Mesothelial cell of epicardium (in vitro differentiated cells): Measurements from ENCODE around the gene ZNF609. TPM values are rescaled to one million over a fixed set of nuclear protein-coding genes. Genes with fewer than 3 reads are reported as not detected.

Source experiments
- DNase-seq, 2 experiments: peaks; one replicate each; pipeline ENCODE4 v3.0.0; 2021; ENCODE audit warnings: low spot score in 2 of 2; ENCODE audit not compliant: unreplicated experiment in 2 of 2
- H3K27ac Mint-ChIP-seq: 2 replicates; pipeline ENCODE4 v1.8.0; 2021; ENCODE audit warnings: mixed read lengths
- H3K27me3 Mint-ChIP-seq: 2 replicates; pipeline ENCODE4 v1.8.0; 2021; ENCODE audit warnings: low read depth, mixed read lengths
- H3K36me3 Mint-ChIP-seq: 2 replicates; pipeline ENCODE4 v1.8.0; 2021; ENCODE audit warnings: mixed read lengths
- H3K4me1 Mint-ChIP-seq: 2 replicates; pipeline ENCODE4 v1.8.0; 2021; ENCODE audit warnings: mixed read lengths
- H3K4me3 Mint-ChIP-seq: 2 replicates; pipeline ENCODE4 v1.8.0; 2021; ENCODE audit warnings: mild to moderate bottlenecking, moderate library complexity, mixed read lengths
- H3K9me3 Mint-ChIP-seq: 2 replicates; pipeline ENCODE4 v1.8.0; 2021; ENCODE audit warnings: mixed read lengths
- total RNA-seq: library from RNA; stranded (reverse); gene quantifications from 3 replicates; pipeline ENCODE4 v1.2.1, GENCODE V29; 2021
- TF ChIP-seq, protein P1 (sequence below): fragments of 200-600 bp; sonication (generic); IDR thresholded peaks from one replicate; pipeline ENCODE4 v1.5.0; 2021; ENCODE audit warnings: antibody characterized with exemption; ENCODE audit not compliant: unreplicated experiment

Gene ZNF609
- total RNA-seq, 1 donor from 2014 or later, result 76.0 TPM

DNA sequence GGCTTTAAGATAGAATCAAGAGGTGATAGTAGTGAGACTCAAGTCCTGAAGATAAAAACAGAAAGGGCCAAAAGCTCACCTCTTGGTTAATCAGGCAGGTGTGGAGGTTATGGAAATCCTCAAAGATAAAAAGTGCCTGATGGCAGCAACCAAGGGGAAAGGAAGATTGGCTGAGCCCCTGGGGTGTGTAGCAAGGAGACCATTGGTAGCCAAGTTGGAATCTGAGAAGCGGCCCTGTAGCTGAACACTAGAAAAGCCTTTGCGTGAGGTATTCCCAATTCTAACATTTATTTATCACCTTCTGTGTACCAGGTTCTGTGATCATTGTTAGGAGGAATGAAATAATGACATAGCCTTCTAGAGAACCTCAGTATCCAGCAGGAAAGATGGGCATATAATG is 98.9 kb downstream of the ZNF609 start:
- H3K9me3 Mint-ChIP-seq, result no peaks in the 10 kb centered on the region
- peak overlapping the region; percentile 23 for H3K27ac Mint-ChIP-seq
- TF ChIP-seq, protein P1, sequence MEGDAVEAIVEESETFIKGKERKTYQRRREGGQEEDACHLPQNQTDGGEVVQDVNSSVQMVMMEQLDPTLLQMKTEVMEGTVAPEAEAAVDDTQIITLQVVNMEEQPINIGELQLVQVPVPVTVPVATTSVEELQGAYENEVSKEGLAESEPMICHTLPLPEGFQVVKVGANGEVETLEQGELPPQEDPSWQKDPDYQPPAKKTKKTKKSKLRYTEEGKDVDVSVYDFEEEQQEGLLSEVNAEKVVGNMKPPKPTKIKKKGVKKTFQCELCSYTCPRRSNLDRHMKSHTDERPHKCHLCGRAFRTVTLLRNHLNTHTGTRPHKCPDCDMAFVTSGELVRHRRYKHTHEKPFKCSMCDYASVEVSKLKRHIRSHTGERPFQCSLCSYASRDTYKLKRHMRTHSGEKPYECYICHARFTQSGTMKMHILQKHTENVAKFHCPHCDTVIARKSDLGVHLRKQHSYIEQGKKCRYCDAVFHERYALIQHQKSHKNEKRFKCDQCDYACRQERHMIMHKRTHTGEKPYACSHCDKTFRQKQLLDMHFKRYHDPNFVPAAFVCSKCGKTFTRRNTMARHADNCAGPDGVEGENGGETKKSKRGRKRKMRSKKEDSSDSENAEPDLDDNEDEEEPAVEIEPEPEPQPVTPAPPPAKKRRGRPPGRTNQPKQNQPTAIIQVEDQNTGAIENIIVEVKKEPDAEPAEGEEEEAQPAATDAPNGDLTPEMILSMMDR, result no peak
- no peak for DNase-seq
- peaks cover 31% of the 10 kb centered on the region for H3K4me1 Mint-ChIP-seq
- H3K27me3 Mint-ChIP-seq, result no peaks in the 10 kb centered on the region
- no peak overlapping the region for H3K4me3 Mint-ChIP-seq
- peaks cover 5% of the 10 kb centered on the region for H3K36me3 Mint-ChIP-seq

DNA sequence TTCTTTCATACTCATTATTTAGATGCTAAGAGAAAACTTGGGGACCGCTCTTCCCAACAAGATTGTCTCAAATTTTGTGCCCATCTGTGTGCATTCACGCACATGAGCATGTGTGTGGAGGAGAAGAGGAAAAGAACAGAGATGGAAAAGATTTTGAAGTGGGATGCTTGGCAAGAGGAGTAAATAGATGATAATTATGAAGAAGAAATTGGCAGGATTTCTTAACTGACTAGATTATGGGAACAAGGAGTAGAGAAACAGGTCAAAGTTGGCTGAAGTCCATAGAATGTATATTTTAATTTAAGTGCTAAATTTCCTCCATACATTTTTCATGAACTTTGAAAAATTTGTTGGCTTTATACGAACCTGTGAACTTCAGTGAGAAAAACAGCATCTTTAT is 100.1 kb downstream of the ZNF609 start:
- H3K27ac Mint-ChIP-seq, result peak overlapping the region; percentile 7

DNA sequence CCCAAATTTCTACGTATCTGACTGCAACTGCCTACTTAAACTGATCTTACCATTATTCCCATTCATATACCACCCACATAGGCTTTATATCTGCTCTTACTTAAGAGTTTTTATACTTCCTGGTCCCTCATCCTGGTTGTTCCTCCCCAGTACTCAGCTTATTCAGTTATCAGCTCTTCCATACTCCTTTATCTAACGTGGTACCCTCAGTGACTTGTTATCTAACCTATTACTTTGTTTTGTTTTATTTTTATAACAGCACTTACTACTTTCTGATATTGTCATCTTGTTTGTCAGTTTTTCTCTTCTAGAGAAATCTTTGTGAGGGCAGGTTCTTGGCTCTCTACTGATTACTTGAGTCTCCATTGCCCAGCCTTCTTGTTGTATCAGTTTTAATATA is 100.6 kb downstream of the ZNF609 start:
- Mint-ChIP-seq H3K4me1 (peaks cover 31% of the 10 kb centered on the region), H3K4me3 (no peak overlapping the region), H3K27ac (no peak overlapping the region), H3K27me3 (no peaks in the 10 kb centered on the region), H3K36me3 (peaks cover 7% of the 10 kb centered on the region), H3K9me3 (no peaks in the 10 kb centered on the region)
- TF ChIP-seq, protein P1, result no peak
- DNase-seq, result no peak

More for the DNA sequence above, 100.1 kb downstream of the ZNF609 start:
- Mint-ChIP-seq H3K4me3 (no peak overlapping the region), H3K27me3 (no peaks in the 10 kb centered on the region), H3K9me3 (no peaks in the 10 kb centered on the region), H3K4me1 (peaks cover 31% of the 10 kb centered on the region), H3K36me3 (peaks cover 7% of the 10 kb centered on the region)
- TF ChIP-seq, protein P1, result no peak
- no peak for DNase-seq

DNA sequence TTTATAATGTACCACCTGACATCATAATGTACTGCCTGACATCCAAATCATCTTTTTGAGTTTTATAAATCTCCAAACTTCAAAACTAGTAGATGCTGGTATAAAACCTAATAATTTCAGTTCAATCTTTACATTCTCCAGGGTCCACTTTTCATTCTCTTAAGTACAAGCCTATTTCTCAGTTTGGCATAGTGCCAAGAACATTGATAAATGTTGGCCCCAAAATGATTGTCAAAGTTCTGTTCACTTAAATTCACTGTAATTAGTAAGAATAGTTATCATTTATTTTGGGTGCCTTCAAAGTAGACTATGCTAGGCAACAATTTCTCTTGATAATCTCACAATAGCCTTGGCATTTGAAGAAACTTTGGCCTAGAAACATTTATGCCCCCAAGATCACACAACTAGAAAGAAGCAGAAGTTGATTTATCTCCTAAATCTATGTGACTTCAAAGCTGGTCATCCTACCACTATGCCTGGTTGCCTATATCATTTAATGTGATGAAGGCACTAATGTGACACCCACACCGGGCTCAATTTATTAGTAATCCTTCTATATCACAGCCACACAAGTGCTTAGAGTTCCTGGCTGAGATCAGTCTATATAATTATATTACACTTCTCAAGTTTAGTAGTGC is 101.7 kb downstream of the ZNF609 start:
- peaks cover 7% of the 10 kb centered on the region for H3K36me3 Mint-ChIP-seq
- peaks cover 35% of the 10 kb centered on the region for H3K4me1 Mint-ChIP-seq
- H3K9me3 Mint-ChIP-seq, result no peaks in the 10 kb centered on the region
- H3K27me3 Mint-ChIP-seq, result no peaks in the 10 kb centered on the region
- H3K27ac Mint-ChIP-seq, result peak overlapping the region; percentile 6
- TF ChIP-seq, protein P1, result no peak
- no peak for DNase-seq
- no peak overlapping the region for H3K4me3 Mint-ChIP-seq

DNA sequence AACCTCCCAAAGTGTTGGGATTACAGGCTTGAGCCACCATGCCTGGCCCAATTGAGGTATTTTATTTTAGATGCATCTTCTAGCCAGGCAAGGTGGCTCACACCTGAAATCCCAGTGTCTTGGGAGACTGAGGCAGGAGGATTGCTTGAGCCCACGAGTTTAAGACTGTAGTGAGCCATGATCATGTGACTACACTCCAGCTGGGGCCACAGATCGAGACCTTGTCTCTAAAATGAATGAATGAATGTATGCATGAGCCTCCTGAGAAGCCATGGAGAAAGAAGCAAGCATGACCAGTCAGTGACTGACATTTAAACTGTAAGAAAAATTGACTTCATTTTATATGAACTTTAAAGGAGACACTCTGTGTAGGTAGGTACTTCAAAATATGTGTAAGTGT is 105.7 kb downstream of the ZNF609 start:
- no peak overlapping the region for H3K27ac Mint-ChIP-seq
- TF ChIP-seq, protein P1, result no peak
- peaks cover 31% of the 10 kb centered on the region for H3K4me1 Mint-ChIP-seq
- no peak for DNase-seq
- no peak overlapping the region for H3K4me3 Mint-ChIP-seq
- peaks cover 7% of the 10 kb centered on the region for H3K36me3 Mint-ChIP-seq
- no peaks in the 10 kb centered on the region for H3K27me3 Mint-ChIP-seq
- no peaks in the 10 kb centered on the region for H3K9me3 Mint-ChIP-seq
